HG02870 (cell line): ENCODE measurements around the gene TIE1.

Experiments
- ATAC-seq: cut with Tn5 transposase; IDR thresholded peaks from one replicate; pipeline ENCODE4 v1.9.1; 2021; ENCODE audit warnings: mild to moderate bottlenecking, moderate library complexity; ENCODE audit not compliant: unreplicated experiment

TIE1 gene

DNA sequence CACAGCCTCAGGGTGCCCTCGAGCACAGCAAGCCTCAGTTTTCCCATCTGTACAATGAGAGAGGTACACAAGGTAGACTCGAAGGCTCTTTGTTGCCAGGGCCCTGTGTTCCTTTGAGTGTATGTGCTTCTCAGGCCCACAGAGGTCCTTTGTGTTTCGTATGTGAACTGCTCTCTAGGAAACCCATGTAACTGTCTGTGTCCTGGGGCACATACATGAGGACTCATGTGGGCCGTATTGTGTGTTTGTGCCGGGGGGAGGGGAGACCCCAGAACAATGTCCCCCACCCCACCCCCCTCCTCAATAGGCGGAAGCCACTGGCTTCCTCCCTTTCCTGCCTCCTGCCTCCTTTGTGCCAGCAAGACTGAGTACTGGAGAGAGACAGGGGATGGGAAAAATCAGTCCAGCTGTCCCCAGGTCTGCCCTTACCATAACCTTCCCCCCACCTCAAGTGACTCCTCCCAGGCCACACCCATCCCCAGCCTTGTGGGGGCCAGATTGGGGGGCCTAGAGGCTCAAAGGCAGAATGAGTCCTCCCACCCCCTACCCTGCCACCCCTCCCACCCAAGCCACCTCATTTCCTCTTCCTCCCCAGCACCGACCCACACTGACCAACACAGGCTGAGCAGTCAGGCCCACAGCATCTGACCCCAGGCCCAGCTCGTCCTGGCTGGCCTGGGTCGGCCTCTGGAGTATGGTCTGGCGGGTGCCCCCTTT, at the start of gene TIE1:
Gene TIE1, plus strand, starts transcription at position 605 of the 717 bp plus-strand sequence. Its CDS starts 90 bp downstream, at position 695.
- ATAC-seq = no peak

DNA sequence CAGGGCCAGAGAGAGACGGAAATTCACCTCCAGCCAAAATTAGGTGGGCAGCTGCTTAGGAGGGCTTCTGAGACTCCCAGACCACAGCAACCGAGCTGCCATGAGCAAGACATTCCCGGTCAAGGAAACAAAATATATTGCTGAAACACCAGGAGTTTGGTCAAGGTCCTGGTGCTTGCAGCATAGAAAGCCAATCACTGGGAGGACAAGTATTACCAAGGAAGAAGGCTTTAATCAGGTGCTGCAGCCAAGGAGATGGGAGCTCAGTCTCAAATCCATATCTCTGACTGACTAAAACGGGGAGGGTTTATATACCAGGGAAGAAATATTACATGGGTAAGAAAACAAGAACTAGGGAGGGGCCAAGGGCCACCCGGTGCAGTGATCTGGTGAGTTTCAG, 49.8 kb upstream of the TIE1 start:
- no peak for ATAC-seq

DNA sequence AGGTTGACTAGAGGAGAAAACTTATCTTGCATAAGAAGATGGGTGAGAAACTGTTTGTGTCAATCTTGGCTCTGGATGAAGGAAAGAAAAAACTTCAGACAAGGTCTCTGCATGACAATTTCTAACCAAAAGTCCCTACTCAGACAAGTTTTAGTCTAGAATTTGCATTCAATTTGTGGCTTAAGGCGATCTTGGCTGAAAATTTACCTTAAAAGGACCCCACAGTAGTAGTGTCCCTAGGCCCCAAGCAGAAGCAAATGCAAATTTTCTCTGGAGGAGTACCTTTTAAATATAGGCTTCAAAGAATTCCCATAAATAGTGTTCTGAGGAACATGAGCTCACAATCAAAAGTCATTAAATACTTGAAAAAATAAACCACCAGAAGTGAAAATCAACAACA, 48.6 kb upstream of the TIE1 start:
- no peak for ATAC-seq

DNA sequence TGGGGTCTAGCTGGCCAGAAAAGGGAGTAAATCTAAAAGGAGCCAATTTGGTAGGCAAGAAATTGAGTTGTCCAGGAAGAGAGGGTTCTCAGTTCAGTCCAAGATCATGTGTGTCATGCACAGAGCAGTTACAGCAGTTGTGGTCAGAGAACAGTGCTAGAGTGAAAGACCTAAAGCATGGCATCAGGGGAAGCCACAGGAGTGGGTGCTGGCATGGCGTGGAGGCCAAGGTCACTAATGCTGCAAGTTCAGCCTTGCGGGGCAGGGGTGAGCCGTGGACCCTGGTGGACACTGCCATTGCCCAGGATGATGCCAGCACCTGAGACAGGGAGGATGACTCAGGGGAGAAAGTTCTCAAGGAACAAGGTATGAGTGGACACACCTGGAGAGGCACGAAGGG, 47.6 kb upstream of the TIE1 start:
- no peak for ATAC-seq

DNA sequence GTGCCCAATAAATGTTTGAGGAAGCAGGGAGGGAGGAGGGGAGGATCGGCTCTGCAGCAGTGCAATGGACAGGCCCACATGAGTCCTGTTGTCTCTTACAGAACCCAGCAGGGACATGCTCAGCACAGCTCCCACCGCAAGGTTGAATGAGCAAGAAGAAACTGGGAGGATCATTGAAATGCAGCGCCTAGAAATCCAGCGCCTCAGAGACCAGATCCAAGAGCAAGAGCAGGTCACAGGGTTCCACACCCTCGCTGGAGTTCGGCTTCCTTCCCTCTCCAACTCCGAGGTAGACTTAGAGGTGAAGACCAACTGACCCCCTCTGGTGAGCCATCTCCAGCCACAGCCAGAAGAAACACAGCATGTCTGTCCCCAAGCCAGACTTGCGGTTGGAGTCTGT, 46.9 kb upstream of the TIE1 start:
- ATAC-seq = no peak

DNA sequence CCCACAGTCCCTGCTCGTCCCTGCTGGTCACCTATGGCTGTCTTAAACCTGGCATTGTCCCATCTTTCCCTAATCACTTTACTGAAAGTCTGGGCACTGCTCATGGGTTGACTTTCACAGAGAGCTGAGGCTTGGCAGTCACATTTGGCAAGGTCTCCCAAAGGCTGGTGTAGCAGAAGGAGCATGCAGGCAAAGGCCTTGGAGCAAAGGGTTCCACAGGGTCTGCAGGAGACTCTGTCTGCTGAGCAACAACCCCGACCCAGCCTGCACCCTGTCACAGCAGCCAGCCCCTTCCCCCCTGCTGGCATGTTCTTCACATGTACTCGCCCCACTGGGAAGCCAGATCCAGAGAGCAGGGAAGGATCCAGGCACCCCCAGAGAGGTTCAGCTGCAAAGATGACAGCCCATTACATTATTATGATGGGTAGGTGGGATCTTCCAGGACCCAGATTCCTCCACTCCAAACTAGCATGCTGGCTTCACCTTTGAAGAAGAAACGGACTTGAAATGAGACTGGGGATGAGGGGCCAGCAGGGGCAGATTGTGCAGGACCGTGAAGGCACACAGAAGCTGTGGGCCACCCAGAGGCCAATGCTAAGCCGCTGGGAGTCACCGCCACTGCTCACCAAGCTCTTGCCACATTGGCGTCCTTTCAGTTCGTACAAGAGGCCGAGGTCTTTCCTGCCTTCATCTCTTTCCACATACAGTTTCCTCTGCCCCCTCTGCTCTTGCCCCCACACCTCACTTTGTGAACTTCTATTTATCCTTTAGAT, 45.2 kb upstream of the TIE1 start:
- no peak for ATAC-seq

DNA sequence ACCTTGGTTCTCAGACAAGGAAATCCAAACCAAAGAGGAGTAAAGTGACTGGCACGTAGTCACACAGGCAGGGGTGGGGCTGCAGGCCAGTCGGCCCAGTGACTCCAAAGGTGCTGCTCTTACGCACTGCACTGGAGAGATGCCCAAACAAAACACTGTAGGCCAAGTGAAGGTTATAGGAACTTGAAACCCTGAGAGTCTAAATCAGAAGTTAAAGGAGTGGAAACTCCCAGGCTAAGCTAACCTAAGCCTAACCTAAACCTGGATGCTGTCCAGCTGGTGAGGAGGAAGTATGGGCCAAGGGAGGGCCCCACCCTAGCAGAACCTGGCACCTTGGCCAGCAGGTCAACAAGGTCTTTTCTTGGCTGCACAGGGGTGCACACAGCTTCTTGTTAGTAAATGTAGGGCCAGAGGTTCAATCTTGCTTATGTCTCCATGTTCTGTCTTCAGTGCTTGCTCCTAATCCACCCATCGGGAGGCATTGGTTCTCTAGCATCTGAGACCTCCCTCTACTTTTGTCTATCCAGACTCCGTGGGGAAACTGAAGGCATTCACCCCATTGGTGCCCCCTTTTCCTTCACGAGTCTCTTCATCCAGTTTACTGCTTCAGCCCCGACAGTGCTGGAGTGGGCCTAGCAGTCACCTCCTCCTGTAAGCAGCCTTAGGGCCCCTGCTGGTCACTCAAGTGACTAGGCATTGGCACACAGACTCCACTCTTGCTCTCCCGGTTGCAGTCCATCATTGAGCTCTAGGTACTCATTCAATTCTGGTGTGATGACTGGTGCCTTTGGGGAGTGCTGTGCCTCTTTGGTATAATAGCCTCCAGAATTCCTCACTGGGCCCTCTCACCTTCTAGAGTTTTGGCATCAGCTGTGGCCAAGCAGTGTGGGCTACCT, 43.9 kb upstream of the TIE1 start:
- no peak for ATAC-seq

DNA sequence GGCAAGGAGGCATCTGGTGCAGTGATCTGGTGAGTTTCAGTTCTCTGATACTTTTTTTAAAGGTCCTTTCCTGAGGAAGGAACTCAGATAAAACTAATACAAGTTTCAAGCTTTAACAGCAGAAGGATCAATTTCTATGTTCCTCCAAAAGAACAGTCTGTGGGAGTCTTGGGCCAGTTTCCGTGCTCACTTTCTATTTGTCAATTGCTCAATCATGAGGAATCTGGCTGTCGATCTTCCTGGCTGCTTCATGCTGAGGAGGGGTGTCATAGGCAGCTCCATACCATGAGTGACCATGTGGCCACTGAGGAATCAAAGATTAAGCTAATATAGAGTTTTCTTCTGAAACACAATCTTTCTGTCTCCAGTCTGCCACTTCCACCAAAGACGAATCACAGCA, 42.4 kb upstream of the TIE1 start:
- no peak for ATAC-seq

DNA sequence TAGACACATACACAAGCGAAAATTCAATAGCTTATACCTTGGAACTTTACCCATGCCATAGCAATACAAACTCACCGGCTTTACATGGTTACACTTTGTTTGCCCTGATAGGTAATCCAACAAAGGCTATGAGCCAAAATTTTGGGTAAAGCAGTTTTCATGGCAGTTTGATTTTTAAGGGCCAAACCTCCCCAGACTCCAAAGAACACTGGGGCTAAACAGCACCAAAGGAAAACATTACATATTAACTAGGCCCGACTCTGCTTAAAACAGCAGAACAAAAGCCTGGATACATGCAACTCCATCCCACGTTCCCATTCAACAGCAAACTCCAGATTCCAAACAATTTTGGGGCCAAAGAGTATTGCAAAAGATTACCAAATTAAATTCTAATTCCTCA, 35.4 kb upstream of the TIE1 start:
- no peak for ATAC-seq

DNA sequence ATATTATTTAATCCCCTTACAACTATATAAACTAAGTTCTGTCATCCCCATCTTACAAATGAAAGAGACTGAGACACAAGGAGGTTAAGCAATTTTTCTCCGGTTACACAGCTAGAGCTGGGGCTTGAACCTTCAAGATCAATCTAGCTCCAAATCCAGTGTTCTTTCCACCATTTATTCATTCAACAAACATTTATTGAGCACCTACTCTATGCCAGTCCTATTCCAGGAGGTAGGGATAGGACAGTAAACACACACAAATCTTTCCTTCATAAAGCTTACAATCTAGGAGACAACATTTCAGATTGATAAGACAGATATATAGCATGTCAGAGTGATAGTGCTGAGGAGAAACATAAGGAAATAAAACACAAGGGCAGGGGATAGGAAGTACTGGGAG, 33.9 kb upstream of the TIE1 start:
- no peak for ATAC-seq

DNA sequence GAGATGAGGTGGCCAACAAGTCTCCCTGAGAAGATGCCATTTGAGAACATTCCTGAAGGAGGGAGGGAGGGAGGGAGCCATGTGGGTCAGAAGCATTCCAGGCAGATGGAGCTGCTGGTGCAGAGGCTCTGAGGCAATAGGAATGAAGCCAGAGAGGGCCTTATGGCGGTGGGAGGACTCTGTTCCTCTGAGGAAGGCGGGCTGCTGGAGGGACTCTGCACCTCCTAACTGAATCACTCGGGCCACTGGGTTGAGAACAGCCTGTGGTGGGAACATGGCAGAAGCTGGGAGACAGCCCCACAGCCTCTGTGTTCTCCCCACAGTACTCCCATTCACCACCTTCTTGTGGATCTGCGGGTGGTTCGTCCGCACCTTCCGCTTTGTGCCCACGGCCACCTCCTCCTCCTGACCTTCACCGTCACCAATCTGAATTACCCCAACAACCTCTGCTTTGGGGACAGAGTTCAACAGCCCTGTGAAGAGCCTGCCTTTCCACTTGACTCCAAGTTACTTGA, 33.4 kb upstream of the TIE1 start:
- no peak for ATAC-seq

DNA sequence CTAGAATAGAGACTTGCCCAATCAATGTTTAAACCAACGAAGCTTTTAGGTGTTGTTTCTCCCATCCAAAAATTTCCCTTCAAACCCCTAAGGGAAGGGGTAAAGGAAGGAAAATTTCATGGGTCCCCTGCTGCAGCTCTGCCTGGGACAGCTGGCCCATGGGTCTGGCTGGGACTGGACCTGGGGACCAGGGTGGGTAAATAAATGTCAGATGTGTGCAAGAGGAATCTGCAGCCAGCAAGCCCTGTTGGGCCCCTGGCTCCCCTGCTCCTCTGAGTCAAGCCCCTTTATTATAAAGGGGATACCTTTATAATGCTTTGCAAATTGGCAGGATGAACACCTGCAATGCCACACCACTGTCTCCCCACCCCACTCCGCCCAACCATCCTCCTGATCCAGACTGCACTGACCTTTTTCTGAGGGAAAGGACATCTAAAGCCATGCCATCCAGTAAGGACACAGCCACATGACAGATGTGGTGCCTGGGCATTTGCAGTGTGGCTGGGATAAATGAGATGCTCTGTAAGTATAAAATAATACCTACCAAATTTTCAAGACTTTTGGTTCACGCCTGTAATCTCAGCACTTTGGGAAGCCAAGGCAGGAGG, 32.9 kb upstream of the TIE1 start:
- ATAC-seq = no peak

DNA sequence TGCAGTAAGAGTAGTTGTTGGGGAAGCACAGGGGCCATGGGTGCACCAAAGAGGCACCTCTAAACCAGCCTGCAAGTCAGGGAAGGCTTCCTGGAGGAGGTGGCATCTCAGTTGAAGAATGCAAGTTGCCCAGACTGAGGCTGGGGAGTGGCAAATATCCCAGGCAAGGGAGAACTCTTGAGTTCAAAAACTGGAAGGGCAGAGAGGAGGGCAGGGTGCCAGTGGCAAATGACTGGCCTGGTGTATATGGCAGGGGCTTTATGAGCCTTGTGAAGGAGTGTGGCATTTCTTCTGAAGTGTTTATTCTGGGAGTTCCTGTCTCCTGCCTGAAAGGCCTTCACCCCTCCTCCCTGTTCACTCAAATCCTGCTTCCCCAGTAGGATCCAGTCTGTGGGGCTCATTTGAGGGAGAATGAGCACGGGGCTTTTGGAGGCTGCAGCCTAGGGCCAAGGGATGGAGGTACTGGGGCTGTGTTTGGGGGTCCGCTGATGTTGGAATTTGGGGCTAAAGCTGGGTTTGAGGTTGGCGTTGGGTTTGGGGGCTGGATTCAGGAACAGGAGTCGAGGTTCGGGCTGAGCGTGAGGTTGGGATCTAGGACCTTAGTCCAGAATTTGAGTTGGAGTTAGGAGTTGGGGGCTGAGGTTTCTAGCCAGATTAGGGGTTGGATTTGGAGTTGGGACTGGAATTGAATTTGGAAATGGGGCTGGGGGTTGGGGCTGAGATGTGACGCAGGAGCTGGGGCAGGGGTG, 31.0 kb upstream of the TIE1 start, which contains the start of gene TMEM125:
Gene TMEM125, plus strand, starts transcription at position 357 of the 749 bp plus-strand sequence. CDS start 2,740 bp downstream, outside the sequence.
- no peak for ATAC-seq

DNA sequence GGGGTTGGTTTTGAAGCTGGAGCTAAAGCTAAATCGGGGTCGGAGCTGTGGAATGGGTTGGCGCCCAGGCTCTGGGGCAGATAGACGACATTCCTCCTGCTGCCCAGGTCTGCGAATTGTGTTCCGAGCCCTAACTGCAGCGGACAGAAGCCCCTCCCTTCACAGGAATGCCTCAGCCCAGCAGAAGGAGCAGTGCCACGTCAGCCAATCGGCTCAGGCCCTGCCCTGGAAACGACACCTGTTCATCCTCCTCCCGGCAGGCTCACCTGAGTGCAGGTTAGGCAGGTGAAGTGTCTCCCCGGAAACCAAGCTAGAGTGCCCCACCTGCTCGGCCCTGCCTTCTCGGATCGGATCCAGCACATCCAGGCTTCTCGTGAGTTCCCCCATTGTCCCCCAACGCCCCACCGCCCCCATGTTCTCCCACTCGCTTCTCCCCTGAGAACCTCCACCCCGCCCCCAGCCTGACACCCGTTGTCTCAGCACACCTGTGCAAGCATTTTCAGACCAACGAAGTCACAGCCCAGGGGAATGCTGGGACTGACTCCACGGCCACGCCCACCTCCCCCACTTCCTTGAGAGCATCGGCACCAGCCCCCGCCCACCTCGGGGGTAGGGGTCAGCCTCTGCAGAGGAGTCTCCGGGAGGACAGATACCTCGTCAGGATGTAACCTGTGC, 30.2 kb upstream of the TIE1 start:
- ATAC-seq = no peak

DNA sequence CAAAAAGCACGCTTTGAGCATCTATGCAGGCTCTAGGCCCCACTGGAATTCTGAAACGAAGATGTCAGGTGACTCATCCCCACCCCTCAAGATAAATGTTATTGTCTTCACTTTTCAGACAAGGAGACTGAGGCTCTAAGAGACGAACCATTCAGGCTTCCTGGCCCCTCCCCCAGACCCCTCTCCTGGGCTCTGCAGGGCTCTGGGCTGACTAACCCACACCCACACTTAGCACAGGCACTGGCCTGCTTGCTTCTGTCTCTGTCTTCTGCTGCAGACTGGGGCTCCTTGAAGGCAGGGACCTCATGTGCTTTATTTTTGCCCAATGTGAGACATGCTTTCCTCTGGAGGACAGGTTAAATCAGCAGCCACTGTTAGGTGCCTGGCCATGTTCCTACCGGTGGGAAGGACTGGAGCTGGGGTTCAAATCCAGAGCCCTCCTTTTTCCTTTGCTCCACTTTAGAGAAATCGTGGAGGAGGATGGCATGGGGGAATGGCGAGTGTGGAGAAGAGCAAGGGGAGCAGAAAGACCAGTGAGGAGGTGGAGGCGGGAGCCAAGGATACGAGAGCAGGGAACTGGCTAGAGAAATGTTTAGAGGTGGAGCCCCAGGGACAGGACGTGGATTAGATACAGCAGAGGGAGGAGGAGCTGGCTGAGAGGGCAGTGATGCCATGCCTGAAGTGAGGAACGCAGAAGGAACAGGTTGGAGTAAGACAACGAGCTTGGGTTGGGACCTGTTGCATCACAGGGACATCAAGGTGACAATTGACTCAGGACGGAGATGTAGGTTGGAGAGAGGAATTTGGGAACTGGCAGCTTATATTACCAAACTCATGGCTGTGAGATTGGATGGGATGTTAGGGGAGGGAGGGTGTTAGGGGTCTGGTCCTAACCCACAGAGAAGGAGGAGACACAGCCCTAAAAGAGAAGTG, 29.3 kb upstream of the TIE1 start:
- ATAC-seq = no peak

DNA sequence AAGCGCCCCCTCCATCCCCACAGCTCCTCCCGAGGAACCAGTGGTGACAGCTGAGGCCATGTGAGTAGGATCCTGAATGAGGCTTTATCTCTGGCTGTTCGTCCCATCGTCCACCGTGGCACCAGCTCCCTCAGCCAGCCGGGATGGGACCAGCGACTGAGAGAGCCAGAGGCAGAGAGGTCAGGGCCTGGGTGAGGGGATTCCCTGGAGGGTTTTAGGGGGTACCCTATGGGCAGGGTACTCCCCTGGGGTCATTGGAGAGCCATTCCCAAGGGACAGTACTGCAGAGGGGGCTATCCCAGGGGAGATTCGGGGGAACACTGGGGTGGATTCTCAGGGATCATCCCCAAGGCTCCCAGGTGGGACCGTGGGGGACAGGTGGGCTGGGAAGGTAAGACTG, 28.6 kb upstream of the TIE1 start:
- no peak for ATAC-seq

DNA sequence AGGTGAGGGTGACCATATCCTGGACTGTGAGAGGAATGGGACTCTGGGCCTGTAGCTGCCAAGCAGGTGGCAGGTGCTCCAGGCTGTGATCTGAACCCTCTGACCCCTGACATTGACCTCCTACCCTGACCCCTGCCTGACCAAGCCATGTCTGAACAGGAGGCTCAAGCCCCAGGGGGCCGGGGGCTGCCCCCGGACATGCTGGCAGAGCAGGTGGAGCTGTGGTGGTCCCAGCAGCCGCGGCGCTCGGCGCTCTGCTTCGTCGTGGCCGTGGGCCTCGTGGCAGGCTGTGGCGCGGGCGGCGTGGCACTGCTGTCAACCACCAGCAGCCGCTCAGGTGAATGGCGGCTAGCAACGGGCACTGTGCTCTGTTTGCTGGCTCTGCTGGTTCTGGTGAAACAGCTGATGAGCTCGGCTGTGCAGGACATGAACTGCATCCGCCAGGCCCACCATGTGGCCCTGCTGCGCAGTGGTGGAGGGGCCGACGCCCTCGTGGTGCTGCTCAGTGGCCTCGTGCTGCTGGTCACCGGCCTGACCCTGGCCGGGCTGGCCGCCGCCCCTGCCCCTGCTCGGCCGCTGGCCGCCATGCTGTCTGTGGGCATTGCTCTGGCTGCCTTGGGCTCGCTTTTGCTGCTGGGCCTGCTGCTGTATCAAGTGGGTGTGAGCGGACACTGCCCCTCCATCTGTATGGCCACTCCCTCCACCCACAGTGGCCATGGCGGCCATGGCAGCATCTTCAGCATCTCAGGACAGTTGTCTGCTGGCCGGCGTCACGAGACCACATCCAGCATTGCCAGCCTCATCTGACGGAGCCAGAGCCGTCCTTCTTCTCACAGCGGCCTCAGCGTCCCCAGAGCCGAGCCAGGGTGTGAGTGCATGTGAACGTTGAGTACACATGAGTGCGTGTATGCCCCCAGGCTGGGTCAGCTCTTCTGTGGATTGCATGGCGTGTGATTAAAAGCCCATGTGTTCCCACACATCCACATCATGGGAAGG, 27.9 kb upstream of the TIE1 start:
- ATAC-seq = no peak
